Endothelial cell of umbilical vein (primary cell): ENCODE measurements around the gene ERLIN1. TPM values are rescaled to one million over a fixed set of nuclear protein-coding genes. Genes with fewer than 3 reads are reported as not detected.

ENCODE experiments used
- BruUV-seq: library from RNA; stranded (reverse); fragments of 400-500 nt; replicated peaks from 2 replicates; lab custom pipeline; 2021; lab: Mats Ljungman, UMichigan
- CTCF ChIA-PET: fragments of 300-600, 350-600 bp; sonication (Branson Sonifier 250); formaldehyde crosslinking; loops from one replicate; lab custom pipeline; 2021; ENCODE audit warnings: antibody characterized with exemption, inconsistent platforms; lab: Charles Lee
- POLR2A ChIA-PET: fragments of 300-600, 350-600 bp; sonication (Branson Sonifier 250); formaldehyde crosslinking; loops from one replicate; lab custom pipeline; 2021; ENCODE audit warnings: antibody characterized with exemption, inconsistent platforms; lab: Charles Lee
- DNase-seq: peaks from one replicate; pipeline ENCODE4 v3.0.0-alpha.2; 2011; ENCODE audit warnings: low read depth, low spot score
- FAIRE-seq: peaks from 2 replicates; lab custom pipeline; 2011; peaks lifted over from hg19 to GRCh38; lab: Jason Lieb, UNC
- H2AFZ ChIP-seq: 2 replicates; pipeline ENCODE4 v1.6.0; 2012; ENCODE audit warnings: low read depth, low read length, control low read depth, inconsistent platforms
- H3K27ac ChIP-seq: 2 replicates; pipeline ENCODE4 v1.5.1; 2011; ENCODE audit warnings: low read depth, mild to moderate bottlenecking, control low read depth, low read length, moderate library complexity; ENCODE audit not compliant: insufficient read depth
- H3K27me3 ChIP-seq, 2 experiments: 2 replicates each; pipeline versions ENCODE4 v1.6.0 to v1.6.1; 2011; ENCODE audit warnings: low read length in 2 of 2, mixed read lengths in 1 of 2; ENCODE audit not compliant: control insufficient read depth in 2 of 2, insufficient read depth in 2 of 2
- H3K36me3 ChIP-seq, 2 experiments: 2 replicates in 1 of 2; 3 replicates in 1 of 2; pipeline ENCODE4 v1.5.1; 2011; ENCODE audit warnings: low read length in 2 of 2, mild to moderate bottlenecking in 1 of 2, moderate library complexity in 1 of 2; ENCODE audit not compliant: control insufficient read depth in 2 of 2, insufficient read depth in 2 of 2; ENCODE audit errors: extremely low read depth in 1 of 2
- H3K4me1 ChIP-seq: 3 replicates; pipeline ENCODE4 v1.5.1; 2011; ENCODE audit warnings: mild to moderate bottlenecking, low read length; ENCODE audit not compliant: control insufficient read depth, insufficient read depth; ENCODE audit errors: extremely low read depth
- H3K4me2 ChIP-seq: 2 replicates; pipeline ENCODE4 v1.6.1; 2011; ENCODE audit warnings: low read length, control low read depth, mixed read lengths; ENCODE audit not compliant: insufficient read depth
- H3K4me3 ChIP-seq, 3 experiments: fragments of 200-600 bp in 1 of 3; sonication (generic), shearing (Covaris generic) in 1 of 3; replicated peaks in 1 of 3; 2 replicates each; pipeline ENCODE4 v1.5.1; 2011 to 2016; ENCODE audit warnings: control low read depth in 3 of 3, low read length in 3 of 3, mild to moderate bottlenecking in 2 of 3, inconsistent platforms in 1 of 3, low read depth in 1 of 3, moderate library complexity in 1 of 3; ENCODE audit not compliant: insufficient read depth in 1 of 3
- H3K79me2 ChIP-seq: 2 replicates; pipeline ENCODE4 v1.6.0; 2012; ENCODE audit warnings: low read length, inconsistent platforms; ENCODE audit not compliant: control insufficient read depth, insufficient read depth
- H3K9ac ChIP-seq: replicated peaks from 2 replicates; pipeline ENCODE3; 2011; ENCODE audit warnings: low read length, control low read depth; ENCODE audit not compliant: insufficient read depth; ENCODE audit errors: extremely low read depth
- H3K9me1 ChIP-seq: replicated peaks from 3 replicates; pipeline ENCODE4 v1.6.0; 2011; ENCODE audit warnings: mild to moderate bottlenecking, low read length; ENCODE audit not compliant: control insufficient read depth, insufficient read depth; ENCODE audit errors: extremely low read depth
- H3K9me3 ChIP-seq: replicated peaks from 2 replicates; pipeline ENCODE4 v1.5.1; 2012; ENCODE audit warnings: low read length, inconsistent platforms; ENCODE audit not compliant: control insufficient read depth, insufficient read depth
- H4K20me1 ChIP-seq: replicated peaks from 2 replicates; pipeline ENCODE3; 2011; ENCODE audit warnings: mild to moderate bottlenecking, low read length; ENCODE audit not compliant: control insufficient read depth, insufficient read depth; ENCODE audit errors: extremely low read depth
- EZH2 ChIP-seq: IDR thresholded peaks from 2 replicates; pipeline ENCODE4 v1.6.1; 2012; ENCODE audit warnings: borderline replicate concordance, low read depth, mild to moderate bottlenecking, moderate library complexity, low read length, inconsistent platforms; ENCODE audit not compliant: severe bottlenecking
- FOS ChIP-seq: IDR thresholded peaks from 2 replicates; pipeline ENCODE4 v1.6.1; 2011; ENCODE audit warnings: mild to moderate bottlenecking, low read length, moderate library complexity, borderline replicate concordance; ENCODE audit not compliant: insufficient read depth
- GATA2 ChIP-seq: IDR thresholded peaks from 2 replicates; pipeline ENCODE4 v1.7.0; 2011; ENCODE audit warnings: low read depth, mild to moderate bottlenecking, moderate library complexity, mixed read lengths, low read length; ENCODE audit not compliant: insufficient read length, insufficient read depth
- MYC ChIP-seq: IDR thresholded peaks from one replicate; pipeline ENCODE4 v1.6.1; 2011; ENCODE audit warnings: mild to moderate bottlenecking, low read depth, low read length
- dilution Hi-C: fragments of 300-500 bp; cut with MboI; formaldehyde crosslinking; loops from one replicate; pipeline ENCODE4 v1.15.0; 2019; ENCODE audit warnings: low sequenced_read_pairs; ENCODE audit not compliant: extremely low pct_ligation_motif_present
- intact Hi-C: fragments of 100-400 bp; cut with micrococcal nuclease; formaldehyde crosslinking; loops from one replicate; pipeline ENCODE4 v1.10.0; 2022
- polyA plus RNA-seq, 4 experiments: library from polyadenylated mRNA; depleted of rRNA in 3 of 4; stranded (reverse) in 3 of 4; unstranded in 1 of 4; fragments of >200 nt; gene quantifications; 2 replicates each; pipeline versions ENCODE4 v1.2.1 to v1.2.3, GENCODE V29; 2011 to 2012; ENCODE audit warnings: missing spikeins in 1 of 4
- total RNA-seq: library from RNA; stranded (reverse); gene quantifications from 2 replicates; pipeline ENCODE4 v1.2.3, GENCODE V29; 2021
- TF ChIP-seq, protein P1 (sequence below): IDR thresholded peaks from 2 replicates; pipeline ENCODE4 v1.6.1; 2011; ENCODE audit not compliant: insufficient read depth, insufficient read length

The ERLIN1 gene
- total and polyA plus RNA-seq, 2 donors (not counting 3 experiments of a cell fraction or from before 2014, with no cell fraction given), result 30.7 to 51.0 TPM

DNA sequence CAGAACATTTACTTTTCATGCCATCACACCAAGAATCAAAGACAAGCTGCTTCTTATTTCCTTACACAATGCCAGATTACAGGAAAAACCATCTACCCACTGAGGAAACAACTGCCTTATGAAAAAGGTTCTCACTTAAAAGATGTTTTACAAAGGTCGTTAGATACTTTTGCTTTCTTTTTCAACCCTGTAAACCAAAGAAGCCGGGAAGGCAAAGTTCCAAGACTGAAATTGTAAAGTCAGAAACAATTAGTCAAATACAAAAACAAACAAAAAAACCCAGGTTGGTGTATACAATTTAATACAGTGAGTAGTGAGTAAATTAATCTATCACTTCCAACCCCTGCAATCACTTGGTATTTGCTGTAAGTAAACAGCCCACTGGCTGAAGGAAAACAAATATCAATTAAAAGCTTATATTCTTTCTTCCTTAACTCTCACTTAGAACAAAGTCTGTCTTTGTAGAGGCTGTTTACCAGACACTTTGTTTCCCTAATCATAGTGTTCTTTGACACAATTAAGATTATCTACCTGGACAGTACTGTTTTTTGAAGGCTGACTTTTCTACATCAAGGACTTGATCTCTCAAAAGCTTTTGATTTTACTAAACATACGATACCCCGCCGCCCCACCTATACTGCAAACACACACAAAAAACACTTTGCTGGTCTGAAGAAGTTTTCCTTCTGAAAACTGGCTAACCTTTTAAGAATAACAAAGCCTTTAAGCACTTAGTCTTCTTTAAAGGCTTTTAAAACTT is 18.1 kb downstream of the ERLIN1 start:
- H3K36me3 ChIP-seq, result peaks cover under 1 to 1% of the 10 kb centered on the region in 2 experiments
- ChIA-PET POLR2A (no interaction called here), CTCF (interaction anchor here (0.6 to 1.1 kb wide), 2 partner anchors 21 to 756 kb away, joined by 3 to 4 read pairs; no protein-coding TSS in a partner anchor)
- intact Hi-C loops (no loop called here), dilution Hi-C loops (no loop called here)
- no peaks in the 10 kb centered on the region for H3K4me1 ChIP-seq
- DNase-seq, result no peak
- no TSS peak for BruUV-seq
- H3K4me2 ChIP-seq, result no peak overlapping the region
- peak; percentile 33 for FAIRE-seq
- TF ChIP-seq FOS (no peak), MYC (no peak), EZH2 (no peak), GATA2 (no peak)
- TF ChIP-seq, protein P1, sequence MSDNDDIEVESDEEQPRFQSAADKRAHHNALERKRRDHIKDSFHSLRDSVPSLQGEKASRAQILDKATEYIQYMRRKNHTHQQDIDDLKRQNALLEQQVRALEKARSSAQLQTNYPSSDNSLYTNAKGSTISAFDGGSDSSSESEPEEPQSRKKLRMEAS, result no peak
- no peaks in the 10 kb centered on the region for H4K20me1 ChIP-seq
- H3K9ac ChIP-seq, result no peak overlapping the region
- H3K79me2 ChIP-seq, result no peaks in the 10 kb centered on the region
- H3K27ac ChIP-seq, result no peak overlapping the region
- no peaks in the 10 kb centered on the region for H3K9me1 ChIP-seq
- no peak overlapping the region for H3K4me3 ChIP-seq
- no peaks in the 10 kb centered on the region for H3K27me3 ChIP-seq
- H3K9me3 ChIP-seq, result no peaks in the 10 kb centered on the region
- no peak overlapping the region for H2AFZ ChIP-seq
